Suprapubic skin (tissue), 4 donors: Measurements from ENCODE around the gene STX2. TPM values are rescaled to one million over a fixed set of nuclear protein-coding genes. Genes with fewer than 3 reads are reported as not detected.

Experiments used
- DNase-seq, 2 donors: peaks; one replicate each; pipeline ENCODE4 v3.0.0-alpha.2; 2019; ENCODE audit warnings: low spot score in 2 of 2
- H3K27ac ChIP-seq: fragments of 200-600 bp; sonication (generic); one replicate; pipeline ENCODE4 v1.5.1; 2019
- H3K27me3 ChIP-seq: fragments of 200-600 bp; sonication (generic); one replicate; pipeline ENCODE4 v1.5.1; 2019
- H3K36me3 ChIP-seq: fragments of 200-600 bp; sonication (generic); one replicate; pipeline ENCODE4 v1.5.1; 2019
- H3K4me1 ChIP-seq: fragments of 200-600 bp; sonication (generic); one replicate; pipeline ENCODE4 v1.5.1; 2019
- H3K4me3 ChIP-seq: fragments of 200-600 bp; sonication (generic); one replicate; pipeline ENCODE4 v1.5.1; 2019; ENCODE audit warnings: mild to moderate bottlenecking
- H3K9me3 ChIP-seq: fragments of 200-600 bp; sonication (generic); one replicate; pipeline ENCODE4 v1.5.1; 2019
- EP300 ChIP-seq: sonication (generic); formaldehyde crosslinking; IDR thresholded peaks from one replicate; pipeline ENCODE4 v1.6.1; 2017; ENCODE audit warnings: antibody characterized with exemption
- POLR2A ChIP-seq, 2 donors: fragments of 450-650 bp; IDR thresholded peaks; one replicate each; pipeline ENCODE4 v1.6.1; 2017; ENCODE audit warnings: antibody characterized with exemption in 2 of 2, mild to moderate bottlenecking in 2 of 2, moderate library complexity in 2 of 2
- POLR2AphosphoS5 ChIP-seq, 3 donors: sonication (generic); formaldehyde crosslinking; IDR thresholded peaks; one replicate each; pipeline ENCODE4 v1.6.1; 2017; ENCODE audit warnings: antibody characterized with exemption in 3 of 3
- WGBS: methylation state at CpG from one replicate; pipeline ENCODE4 v1.1.5; 2018; 5-methylcytosine and 5-hydroxymethylcytosine counted together
- total RNA-seq, 4 donors: library from RNA; depleted of rRNA; stranded (reverse); fragments of >200 nt; gene quantifications; one replicate each; pipeline ENCODE4 v1.1.0, GENCODE V29; 2016
- TF ChIP-seq, protein P1 (sequence below), 2 donors: fragments of 200-600 bp in 1 of 2; fragments of 450-650 bp in 1 of 2; sonication (generic) in 1 of 2; IDR thresholded peaks; one replicate each; pipeline ENCODE4 v1.5.1; 2016 to 2019; ENCODE audit warnings: antibody characterized with exemption in 2 of 2, mild to moderate bottlenecking in 1 of 2, moderate library complexity in 1 of 2

STX2 gene
- total RNA-seq, 4 donors from 2014 or later = 2.9 to 7.2 (median 4.4) TPM

DNA sequence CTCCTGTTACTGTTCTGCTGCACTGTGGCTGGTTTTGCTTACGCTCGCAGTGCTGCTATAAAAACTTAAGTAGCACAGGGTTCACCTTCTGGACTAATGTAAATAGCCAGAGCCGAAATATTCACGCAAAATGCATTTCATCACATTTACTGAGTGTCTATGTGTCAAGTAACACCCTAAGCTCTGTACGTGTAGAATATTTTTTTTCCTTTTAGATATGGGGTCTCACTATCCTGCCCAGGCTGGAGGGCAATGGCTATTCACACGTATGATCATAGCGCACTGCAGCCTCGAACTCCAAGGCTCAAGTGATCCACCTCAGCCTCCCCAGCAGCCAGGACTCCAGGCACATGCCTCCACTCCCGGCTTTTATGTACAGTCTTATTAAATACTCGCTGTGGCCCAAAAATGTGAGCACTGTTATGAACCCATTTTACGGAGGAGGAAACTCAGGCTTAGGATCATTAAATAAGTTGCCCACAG lies 62.2 kb downstream of the STX2 start:
- Histone ChIP-seq H3K27ac (no peak overlapping the region), H3K36me3 (no peaks in the 10 kb centered on the region), H3K9me3 (no peaks in the 10 kb centered on the region), H3K4me1 (peaks cover 15% of the 10 kb centered on the region), H3K4me3 (peak overlapping the region; percentile 38), H3K27me3 (peaks cover 9% of the 10 kb centered on the region)
- no peak for DNase-seq
- TF ChIP-seq POLR2A (IDR thresholded peaks at IDR 0.05) = no peak
- no peak for TF ChIP-seq EP300
- TF ChIP-seq POLR2AphosphoS5 (IDR thresholded peaks at IDR 0.05) = no peak
- TF ChIP-seq, protein P1, sequence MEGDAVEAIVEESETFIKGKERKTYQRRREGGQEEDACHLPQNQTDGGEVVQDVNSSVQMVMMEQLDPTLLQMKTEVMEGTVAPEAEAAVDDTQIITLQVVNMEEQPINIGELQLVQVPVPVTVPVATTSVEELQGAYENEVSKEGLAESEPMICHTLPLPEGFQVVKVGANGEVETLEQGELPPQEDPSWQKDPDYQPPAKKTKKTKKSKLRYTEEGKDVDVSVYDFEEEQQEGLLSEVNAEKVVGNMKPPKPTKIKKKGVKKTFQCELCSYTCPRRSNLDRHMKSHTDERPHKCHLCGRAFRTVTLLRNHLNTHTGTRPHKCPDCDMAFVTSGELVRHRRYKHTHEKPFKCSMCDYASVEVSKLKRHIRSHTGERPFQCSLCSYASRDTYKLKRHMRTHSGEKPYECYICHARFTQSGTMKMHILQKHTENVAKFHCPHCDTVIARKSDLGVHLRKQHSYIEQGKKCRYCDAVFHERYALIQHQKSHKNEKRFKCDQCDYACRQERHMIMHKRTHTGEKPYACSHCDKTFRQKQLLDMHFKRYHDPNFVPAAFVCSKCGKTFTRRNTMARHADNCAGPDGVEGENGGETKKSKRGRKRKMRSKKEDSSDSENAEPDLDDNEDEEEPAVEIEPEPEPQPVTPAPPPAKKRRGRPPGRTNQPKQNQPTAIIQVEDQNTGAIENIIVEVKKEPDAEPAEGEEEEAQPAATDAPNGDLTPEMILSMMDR (IDR thresholded peaks at IDR 0.05) = no peak
- WGBS = 80% methylated on average over 11 of the region's 11 CpGs

DNA sequence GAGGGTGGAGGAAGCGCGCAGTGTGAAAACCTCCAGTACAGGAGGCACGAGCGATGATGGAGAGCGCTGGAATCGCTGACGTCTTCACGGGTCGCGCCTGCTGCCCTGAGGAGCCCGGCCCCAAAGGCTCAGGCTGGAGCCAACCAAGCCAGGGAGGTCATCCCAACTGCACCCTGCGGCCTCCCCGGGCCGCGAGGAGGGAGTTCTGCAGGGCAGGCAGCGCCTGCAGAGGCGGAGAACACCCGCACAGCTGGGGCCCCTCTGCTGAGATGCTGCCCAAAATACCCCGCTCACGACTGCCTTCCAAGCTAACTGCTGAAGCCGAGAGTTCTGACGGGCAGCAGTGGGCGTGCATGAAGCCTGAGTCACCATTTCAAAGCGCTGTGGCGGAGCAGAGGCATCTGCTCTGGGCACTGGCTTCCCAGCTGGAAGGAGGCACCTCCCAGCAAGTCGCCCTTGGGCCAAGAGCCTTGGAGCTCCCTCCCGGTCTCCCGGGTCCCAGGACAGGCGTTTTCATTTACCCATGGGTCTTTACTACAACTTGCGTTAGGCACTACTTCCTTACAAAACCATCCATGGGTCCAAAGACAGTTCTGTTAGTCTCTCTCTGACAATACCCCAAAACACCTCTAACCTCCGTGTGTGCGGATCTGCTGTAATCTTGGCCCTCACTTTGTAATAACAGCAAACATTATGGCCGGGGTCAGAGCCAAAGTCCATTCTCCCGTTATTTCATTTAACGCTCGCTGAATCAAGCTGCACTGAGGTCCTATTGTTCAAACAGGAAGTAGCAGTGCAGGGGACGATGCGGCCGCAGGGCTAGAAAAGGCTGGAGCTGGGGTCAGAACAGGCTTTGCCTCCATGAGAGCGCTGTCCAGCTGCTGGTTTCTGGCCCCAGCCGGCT lies 62.8 kb downstream of the STX2 start:
- TF ChIP-seq POLR2A (IDR thresholded peaks at IDR 0.05) (no peak), POLR2AphosphoS5 (IDR thresholded peaks at IDR 0.05) (no peak), EP300 (no peak)
- TF ChIP-seq, protein P1 (IDR thresholded peaks at IDR 0.05) = no peak
- Histone ChIP-seq H3K4me1 (peaks cover 15% of the 10 kb centered on the region), H3K36me3 (no peaks in the 10 kb centered on the region), H3K4me3 (peak overlapping the region; percentile 38), H3K9me3 (no peaks in the 10 kb centered on the region), H3K27ac (no peak overlapping the region), H3K27me3 (peaks cover 9% of the 10 kb centered on the region)
- DNase-seq = no peak
- WGBS = 5% methylated on average over 27 of the region's 41 CpGs

DNA sequence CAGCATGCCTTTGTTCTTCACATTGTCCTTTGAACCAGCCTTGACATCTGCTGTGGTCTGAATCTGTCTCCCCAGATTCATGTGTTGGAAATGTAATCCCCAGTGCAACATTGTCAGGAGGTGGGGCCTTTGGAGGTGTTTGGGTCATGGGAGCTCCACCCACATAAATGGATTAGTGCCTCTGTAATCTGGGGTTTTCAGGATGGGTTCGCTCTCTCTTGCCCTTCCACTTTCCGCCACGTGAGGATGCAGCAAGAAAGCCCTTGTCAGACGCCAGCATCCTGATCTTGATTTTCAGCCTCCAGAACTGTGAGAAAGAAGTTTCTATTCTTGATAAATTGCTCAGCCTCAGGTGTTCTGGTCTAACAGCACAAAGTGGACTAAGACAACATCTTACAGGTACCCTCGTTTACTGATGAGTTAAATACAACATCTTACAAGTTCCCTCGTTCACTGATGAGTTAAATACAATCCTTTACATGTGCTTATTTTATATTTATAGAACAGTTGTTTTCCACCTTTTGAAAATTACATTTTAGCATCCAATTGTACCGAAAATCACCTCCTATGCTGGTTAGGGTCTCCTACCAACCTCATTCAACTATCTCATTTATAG lies 68.5 kb downstream of the STX2 start:
- Histone ChIP-seq H3K36me3 (no peaks in the 10 kb centered on the region), H3K4me1 (peaks cover under 1% of the 10 kb centered on the region), H3K27me3 (peaks cover 14% of the 10 kb centered on the region), H3K9me3 (no peaks in the 10 kb centered on the region), H3K4me3 (no peak overlapping the region), H3K27ac (no peak overlapping the region)
- DNase-seq = no peak
- no peak for TF ChIP-seq POLR2AphosphoS5 (IDR thresholded peaks at IDR 0.05)
- TF ChIP-seq, protein P1 (IDR thresholded peaks at IDR 0.05) = no peak
- TF ChIP-seq POLR2A (IDR thresholded peaks at IDR 0.05) = no peak
- TF ChIP-seq EP300 = no peak
- WGBS = 79% methylated on average over 7 of the region's 7 CpGs

DNA sequence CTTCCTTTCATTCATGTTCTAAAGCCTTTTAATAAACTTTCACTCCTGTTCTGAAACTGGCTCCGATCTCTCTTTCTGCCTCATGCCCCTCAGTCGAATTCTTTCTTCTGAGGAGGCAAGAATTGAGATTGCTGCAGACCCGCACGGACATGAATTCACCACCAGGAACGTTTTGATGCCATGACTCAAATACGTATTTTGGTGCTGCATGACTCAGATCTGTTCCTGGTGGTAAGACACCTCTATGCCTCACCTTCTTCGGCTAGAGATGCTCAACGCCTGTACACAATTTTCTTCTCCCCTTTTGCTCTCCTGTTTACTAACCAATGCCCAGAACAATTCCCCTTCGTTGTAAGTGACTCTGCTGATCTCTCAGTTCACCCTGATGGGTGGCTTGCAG lies 70.9 kb downstream of the STX2 start:
- no peaks in the 10 kb centered on the region for H3K36me3 ChIP-seq
- no peaks in the 10 kb centered on the region for H3K9me3 ChIP-seq
- no peak overlapping the region for H3K4me3 ChIP-seq
- 52% methylated on average over 9 of the region's 9 CpGs for WGBS
- H3K4me1 ChIP-seq = no peaks in the 10 kb centered on the region
- H3K27me3 ChIP-seq = peaks cover 9% of the 10 kb centered on the region
- DNase-seq = peak in 1 of 2 donors; percentile 4
- TF ChIP-seq EP300 (no peak), POLR2AphosphoS5 (IDR thresholded peaks at IDR 0.05) (no peak), POLR2A (IDR thresholded peaks at IDR 0.05) (no peak)
- TF ChIP-seq, protein P1 (IDR thresholded peaks at IDR 0.05) = no peak
- H3K27ac ChIP-seq = no peak overlapping the region

DNA sequence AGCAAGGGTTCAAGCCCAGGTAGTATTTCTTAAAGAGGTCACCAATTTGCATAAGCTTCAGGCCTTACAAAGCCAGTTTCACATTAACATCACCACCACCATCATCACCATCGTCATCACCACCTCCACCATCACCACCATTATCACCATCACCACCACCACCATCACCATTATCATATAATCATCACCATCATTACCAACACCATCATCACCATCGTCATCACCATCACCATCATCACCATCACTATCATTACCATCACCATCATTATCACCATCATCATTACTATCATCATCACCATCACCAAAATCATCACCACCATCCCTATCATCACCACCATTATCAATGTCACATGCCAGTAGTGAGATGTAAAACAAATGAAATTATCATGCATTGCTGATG lies 72.6 kb downstream of the STX2 start:
- Histone ChIP-seq H3K27ac (no peak overlapping the region), H3K4me1 (peaks cover 3% of the 10 kb centered on the region), H3K36me3 (no peaks in the 10 kb centered on the region), H3K4me3 (no peak overlapping the region), H3K27me3 (peaks cover 24% of the 10 kb centered on the region), H3K9me3 (no peaks in the 10 kb centered on the region)
- no peak for TF ChIP-seq POLR2A (IDR thresholded peaks at IDR 0.05)
- TF ChIP-seq EP300 = no peak
- no peak for TF ChIP-seq POLR2AphosphoS5 (IDR thresholded peaks at IDR 0.05)
- TF ChIP-seq, protein P1 (IDR thresholded peaks at IDR 0.05) = no peak
- DNase-seq = no peak
- 88% methylated on average over 2 of the region's 2 CpGs for WGBS
